SJSA1 (cell line): ENCODE measurements around the gene COMMD3. TPM values are rescaled to one million over a fixed set of nuclear protein-coding genes. Genes with fewer than 3 reads are reported as not detected.

Experiments used
- DNase-seq, 2 experiments: peaks; one replicate each; pipeline ENCODE4 v3.0.0-alpha.2; 2015 to 2020; ENCODE audit warnings: low spot score in 2 of 2, low read depth in 1 of 2
- H3K27ac ChIP-seq: fragments of 250-450 bp; sonication (Bioruptor Pico); 2 replicates; pipeline ENCODE4 v1.5.1; 2020; ENCODE audit warnings: mild to moderate bottlenecking, moderate library complexity
- H3K27me3 ChIP-seq: fragments of 250-450 bp; sonication (Bioruptor Pico); replicated peaks from 2 replicates; pipeline ENCODE4 v1.5.1; 2020; ENCODE audit warnings: mild to moderate bottlenecking, moderate library complexity
- H3K36me3 ChIP-seq: fragments of 250-450 bp; sonication (Bioruptor Pico); 2 replicates; pipeline ENCODE4 v1.5.1; 2020; ENCODE audit warnings: mild to moderate bottlenecking
- H3K4me1 ChIP-seq: fragments of 250-450 bp; sonication (Bioruptor Pico); replicated peaks from 2 replicates; pipeline ENCODE4 v1.6.1; 2021; ENCODE audit warnings: mild to moderate bottlenecking
- H3K4me3 ChIP-seq: fragments of 250-450 bp; sonication (Bioruptor Pico); 2 replicates; pipeline ENCODE4 v1.5.1; 2020; ENCODE audit warnings: mild to moderate bottlenecking
- H3K9me3 ChIP-seq: fragments of 250-450 bp; sonication (Bioruptor Pico); replicated peaks from 2 replicates; pipeline ENCODE4 v1.5.1; 2020; ENCODE audit warnings: mild to moderate bottlenecking
- total RNA-seq: library from RNA; depleted of rRNA; stranded (reverse); fragments of >200 nt; shearing (Covaris generic); gene quantifications from 2 replicates; pipeline ENCODE4 v1.2.3, GENCODE V29; 2014

COMMD3 gene
- total RNA-seq, 1 experiment from 2014 or later = 37.5 TPM

DNA sequence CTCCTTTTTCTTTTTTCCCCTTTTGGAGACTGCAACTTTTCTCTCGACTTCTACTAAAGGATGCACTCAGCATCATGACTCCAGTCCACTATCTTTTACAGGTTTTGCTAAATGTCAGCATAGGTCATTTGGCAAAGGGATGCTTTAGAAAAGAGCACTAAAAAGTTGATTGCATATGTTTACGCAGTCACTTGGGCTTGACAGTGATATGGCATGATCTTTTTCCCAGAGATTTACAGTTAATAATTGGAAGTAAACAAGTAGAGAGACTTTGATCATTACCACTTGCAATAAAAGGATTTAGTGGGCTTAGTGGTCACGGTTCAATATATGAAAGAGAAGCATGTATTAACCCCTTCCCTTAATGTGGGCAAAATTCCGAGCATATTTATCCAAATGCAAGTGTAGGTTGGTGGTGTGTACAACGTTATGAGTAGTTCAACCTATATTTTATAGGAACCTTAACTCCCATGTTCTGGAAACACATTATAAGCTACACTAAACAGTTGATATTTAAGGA, 6.5 kb downstream of the COMMD3 start:
- Histone ChIP-seq H3K27me3 (peaks cover 36% of the 10 kb centered on the region), H3K4me1 (peaks cover 27% of the 10 kb centered on the region), H3K27ac (no peak overlapping the region), H3K9me3 (no peaks in the 10 kb centered on the region), H3K36me3 (peaks cover 14% of the 10 kb centered on the region), H3K4me3 (peak overlapping the region; percentile 45)
- no peak for DNase-seq

- H3K4me3 ChIP-seq = no peak overlapping the region
- peaks cover 27% of the 10 kb centered on the region for H3K4me1 ChIP-seq
- no peak overlapping the region for H3K27ac ChIP-seq
- H3K9me3 ChIP-seq = no peaks in the 10 kb centered on the region
- peaks cover 14% of the 10 kb centered on the region for H3K36me3 ChIP-seq
- H3K27me3 ChIP-seq = peaks cover 36% of the 10 kb centered on the region
- no peak for DNase-seq
Observed at GRCh38 chr10:22323538-22324305, 7.5 kb downstream of the COMMD3 start.

GRCh38 chr10:22324413-22324812, 8.2 kb downstream of the COMMD3 start:
- H3K9me3 ChIP-seq = no peaks in the 10 kb centered on the region
- H3K27ac ChIP-seq = no peak overlapping the region
- H3K36me3 ChIP-seq = peaks cover 18% of the 10 kb centered on the region
- DNase-seq = no peak
- H3K27me3 ChIP-seq = peaks cover 36% of the 10 kb centered on the region
- H3K4me3 ChIP-seq = no peak overlapping the region
- H3K4me1 ChIP-seq = peaks cover 27% of the 10 kb centered on the region

DNA sequence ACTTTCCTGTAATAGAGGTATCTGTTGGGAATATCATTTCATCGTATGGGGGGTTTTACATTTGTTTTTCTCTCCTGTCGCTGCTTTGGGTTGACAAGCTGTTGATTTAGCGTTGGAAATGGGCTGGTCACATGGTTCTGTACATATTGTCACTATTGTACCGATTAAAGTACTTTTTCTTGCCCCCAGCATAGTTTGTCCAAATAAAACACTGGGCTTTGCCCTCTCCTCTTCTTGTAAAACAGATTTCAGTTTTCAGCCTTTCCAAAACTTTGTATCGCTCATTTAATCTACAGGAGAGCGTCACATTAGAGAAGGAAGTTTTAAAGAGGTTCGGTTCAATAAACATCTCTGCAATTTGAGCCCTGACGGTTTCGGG, 8.7 kb downstream of the COMMD3 start:
- no peak for DNase-seq
- no peaks in the 10 kb centered on the region for H3K9me3 ChIP-seq
- peaks cover 36% of the 10 kb centered on the region for H3K27me3 ChIP-seq
- peak overlapping the region; percentile 54 for H3K4me3 ChIP-seq
- H3K27ac ChIP-seq = no peak overlapping the region
- H3K4me1 ChIP-seq = peaks cover 24% of the 10 kb centered on the region
- peaks cover 23% of the 10 kb centered on the region for H3K36me3 ChIP-seq

- Histone ChIP-seq H3K9me3 (no peaks in the 10 kb centered on the region), H3K27me3 (peaks cover 36% of the 10 kb centered on the region), H3K36me3 (peaks cover 25% of the 10 kb centered on the region), H3K4me3 (peak overlapping the region; percentile 54), H3K4me1 (peaks cover 21% of the 10 kb centered on the region), H3K27ac (no peak overlapping the region)
- DNase-seq = peak; percentile 73 to 74
Observed at GRCh38 chr10:22325272-22326144, 9.3 kb downstream of the COMMD3 start.

GRCh38 chr10:22326145-22326702, 10.0 kb downstream of the COMMD3 start:
- Histone ChIP-seq H3K4me3 (peak overlapping the region; percentile 54), H3K27ac (no peak overlapping the region), H3K27me3 (peaks cover 35% of the 10 kb centered on the region), H3K4me1 (peaks cover 21% of the 10 kb centered on the region), H3K36me3 (peaks cover 24% of the 10 kb centered on the region), H3K9me3 (no peaks in the 10 kb centered on the region)
- no peak for DNase-seq

GRCh38 chr10:22329150-22329549, 13.0 kb downstream of the COMMD3 start:
- peaks cover 22% of the 10 kb centered on the region for H3K36me3 ChIP-seq
- no peak overlapping the region for H3K4me3 ChIP-seq
- no peak for DNase-seq
- no peak overlapping the region for H3K27ac ChIP-seq
- H3K4me1 ChIP-seq = peaks cover 13% of the 10 kb centered on the region
- no peaks in the 10 kb centered on the region for H3K9me3 ChIP-seq
- peaks cover 11% of the 10 kb centered on the region for H3K27me3 ChIP-seq

DNA sequence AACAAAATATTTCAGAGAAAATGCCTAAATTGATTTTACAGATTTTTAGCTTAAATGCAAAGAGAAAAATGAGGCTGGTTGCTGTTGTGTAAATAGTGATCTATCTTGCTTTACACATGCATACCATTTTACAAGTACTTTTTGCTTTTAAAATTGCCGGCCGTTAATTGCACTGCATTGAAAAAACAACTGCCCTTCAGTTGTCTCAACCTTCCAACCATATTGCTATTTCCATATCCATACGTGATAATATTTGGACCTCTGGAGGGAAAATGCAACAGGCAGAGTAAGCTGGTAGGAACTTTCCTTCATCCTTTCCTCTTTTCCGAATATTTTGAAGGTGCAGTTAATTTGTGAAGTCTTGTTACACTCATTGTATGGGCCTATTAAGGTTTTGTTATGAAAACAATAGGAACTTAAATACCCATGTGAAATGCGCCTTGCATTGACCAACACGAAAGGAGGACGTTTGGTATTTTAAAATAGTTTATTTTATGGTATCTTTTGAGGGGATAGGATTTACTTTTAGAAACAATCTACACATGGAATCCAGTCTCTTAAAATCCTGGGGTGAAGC, 16.0 kb downstream of the COMMD3 start:
- Histone ChIP-seq H3K36me3 (peaks cover 14% of the 10 kb centered on the region), H3K9me3 (peaks cover 10% of the 10 kb centered on the region), H3K27me3 (peaks cover 21% of the 10 kb centered on the region), H3K4me3 (no peak overlapping the region), H3K27ac (no peak overlapping the region), H3K4me1 (peaks cover 7% of the 10 kb centered on the region)
- DNase-seq = no peak

DNA sequence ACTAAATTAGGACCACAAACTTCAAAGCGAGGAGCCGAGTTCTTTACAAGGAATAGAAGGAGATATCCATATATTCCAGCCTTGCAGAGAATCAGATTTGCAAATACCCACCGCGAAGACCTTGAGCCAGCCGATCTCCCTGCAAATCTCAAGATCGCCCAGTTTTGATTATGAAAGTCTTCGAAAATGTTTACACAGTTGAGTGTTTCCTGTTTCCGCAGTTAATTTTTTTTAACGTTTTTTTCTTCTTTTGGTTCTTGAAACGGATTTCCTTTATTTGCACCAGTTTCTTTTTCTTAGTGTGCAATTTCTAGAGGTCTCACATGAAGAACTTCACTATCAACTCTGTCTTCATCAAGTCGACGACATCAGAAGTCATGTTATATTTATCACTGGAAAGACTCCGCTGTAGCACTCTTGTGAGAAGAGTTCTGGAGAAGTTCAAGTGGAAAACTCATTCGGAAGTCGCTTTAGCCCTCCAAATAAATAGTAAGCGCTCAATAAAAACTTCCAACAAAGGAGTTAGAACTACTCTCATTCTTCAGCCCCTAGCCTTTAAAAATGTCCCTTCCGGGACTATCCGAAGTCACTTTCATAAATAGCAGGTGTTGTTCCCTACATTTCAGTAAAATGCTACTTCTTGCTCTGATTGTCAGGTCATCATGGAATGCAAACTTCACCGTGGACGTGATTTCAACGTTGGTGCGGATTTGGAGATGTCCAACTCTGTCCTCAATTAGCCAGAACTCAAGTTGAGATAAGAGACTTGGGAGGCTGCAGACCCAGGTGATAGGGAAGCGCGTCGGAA, 17.2 kb downstream of the COMMD3 start:
- peaks cover 11% of the 10 kb centered on the region for H3K36me3 ChIP-seq
- no peak overlapping the region for H3K4me3 ChIP-seq
- peaks cover 7% of the 10 kb centered on the region for H3K4me1 ChIP-seq
- DNase-seq = no peak
- H3K27ac ChIP-seq = no peak overlapping the region
- peaks cover 32% of the 10 kb centered on the region for H3K27me3 ChIP-seq
- peaks cover 10% of the 10 kb centered on the region for H3K9me3 ChIP-seq

- H3K36me3 ChIP-seq = peaks cover 11% of the 10 kb centered on the region
- no peak overlapping the region for H3K27ac ChIP-seq
- DNase-seq = no peak
- no peak overlapping the region for H3K4me3 ChIP-seq
- H3K9me3 ChIP-seq = peaks cover 10% of the 10 kb centered on the region
- peaks cover 7% of the 10 kb centered on the region for H3K4me1 ChIP-seq
- peaks cover 38% of the 10 kb centered on the region for H3K27me3 ChIP-seq
Observed at GRCh38 chr10:22333975-22334282, 17.7 kb downstream of the COMMD3 start.

DNA sequence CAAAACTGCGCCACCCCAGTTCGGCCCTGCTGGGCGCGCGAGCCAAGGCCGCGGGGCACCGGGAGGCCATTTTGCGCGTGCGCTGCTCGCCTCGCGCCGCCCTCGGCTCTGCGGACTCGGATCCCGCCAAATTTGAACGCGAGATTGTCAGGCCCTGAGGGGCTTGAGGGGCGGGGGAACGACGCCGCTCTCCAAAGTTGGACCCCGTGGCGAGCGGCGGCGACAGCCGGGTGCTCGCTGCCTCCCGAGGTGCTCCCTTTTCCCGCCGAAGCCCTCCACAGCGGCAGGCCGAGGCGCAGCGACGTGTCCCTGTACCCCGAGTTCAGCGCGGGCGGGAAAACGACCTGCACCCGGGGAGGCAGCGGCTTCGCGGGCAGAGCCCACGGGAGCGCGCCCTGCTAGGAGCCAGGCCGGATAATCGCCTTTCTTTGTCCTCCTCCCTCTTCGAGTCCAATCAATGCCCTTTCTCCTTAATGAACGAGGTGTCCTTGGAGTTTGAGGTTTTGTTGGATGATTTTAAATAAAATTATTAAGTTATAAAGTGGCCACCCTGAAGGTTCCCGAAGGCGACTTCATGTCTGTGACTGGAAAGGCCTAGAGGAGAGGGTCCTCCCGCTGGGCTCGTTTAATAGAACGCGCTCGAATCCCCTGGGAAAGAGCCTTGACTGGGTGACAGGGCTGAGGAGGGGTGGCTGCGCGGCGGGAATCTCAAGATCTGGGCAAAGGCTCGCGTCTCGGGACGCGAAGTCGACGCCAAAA, 18.4 kb downstream of the COMMD3 start:
- Histone ChIP-seq H3K27ac (no peak overlapping the region), H3K27me3 (peaks cover 44% of the 10 kb centered on the region), H3K9me3 (peaks cover 10% of the 10 kb centered on the region), H3K4me3 (no peak overlapping the region), H3K4me1 (peaks cover 7% of the 10 kb centered on the region), H3K36me3 (peaks cover 4% of the 10 kb centered on the region)
- DNase-seq = no peak

DNA sequence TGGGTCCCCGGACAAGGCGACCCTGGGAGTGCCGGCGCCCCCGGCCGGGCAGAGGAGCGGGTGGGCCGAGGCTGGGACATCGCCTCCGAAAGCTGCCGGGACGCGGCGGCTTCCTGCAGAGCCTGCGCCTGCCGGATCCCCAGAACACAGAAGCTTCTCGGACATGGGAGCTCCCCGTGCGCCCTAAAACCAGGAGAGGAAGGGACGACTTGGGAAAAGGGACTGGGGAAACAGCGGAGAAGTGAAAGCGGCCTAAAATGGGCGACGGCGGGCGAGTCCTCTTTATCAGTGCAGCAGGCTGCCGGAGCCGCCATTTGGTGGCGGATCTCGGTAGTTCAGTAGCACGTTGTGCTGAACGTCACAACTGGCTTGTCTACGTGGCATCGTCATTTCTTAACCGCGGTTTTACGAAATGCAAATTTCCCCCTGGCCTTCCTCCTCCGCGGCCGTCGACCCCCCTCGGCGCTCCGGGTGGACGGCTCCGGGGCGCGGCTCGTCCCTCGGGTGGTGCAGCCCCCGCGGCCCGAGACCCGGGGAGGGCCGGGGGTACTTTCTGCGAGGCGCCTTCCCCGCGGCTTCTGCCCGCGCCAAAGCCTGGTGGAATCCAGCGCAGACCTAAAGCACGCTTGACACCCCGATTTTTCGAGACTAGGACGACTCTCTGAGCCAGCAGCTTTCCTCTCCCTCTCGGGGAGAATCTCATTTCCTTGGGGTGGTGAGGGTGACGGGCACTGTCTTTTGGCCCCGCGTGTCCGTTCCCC, 19.2 kb downstream of the COMMD3 start:
- Histone ChIP-seq H3K36me3 (peaks cover under 1% of the 10 kb centered on the region; the same call in 1 of the 2 replicates), H3K4me3 (no peak overlapping the region), H3K27me3 (peaks cover 49% of the 10 kb centered on the region), H3K27ac (no peak overlapping the region), H3K9me3 (peaks cover 10% of the 10 kb centered on the region), H3K4me1 (peaks cover 10% of the 10 kb centered on the region)
- DNase-seq = no peak
